Heart left ventricle (tissue), 13 donors: Measurements from ENCODE around the gene IVD.

Experiments used
- CTCF ChIP-seq, 12 donors: fragments of 200-600 bp; sonication (generic) in 4 of 12; IDR thresholded peaks; one replicate each; pipeline versions ENCODE4 v1.5.0 to v1.8.0; 2018 to 2022; ENCODE audit warnings: antibody characterized with exemption in 12 of 12, mild to moderate bottlenecking in 5 of 12
- POLR2A ChIP-seq, 2 donors: fragments of 450-650 bp; IDR thresholded peaks; one replicate each; pipeline ENCODE4 v1.6.1; 2017; ENCODE audit warnings: antibody characterized with exemption in 2 of 2, mild to moderate bottlenecking in 2 of 2, moderate library complexity in 2 of 2
- donor health status: ischemic (EF 13 %, LVEDD 7.1; RV severe dilation, severe dysfunction).
- donor health status: DM: no; HTN: yes; CAD: no.
- donor health status: DM: no; HTN: no; CAD: no.
- donor health status: ischemic (EF 25% LVEDD 6.9; RV normal size, moderate dysfunction).
- donor health status: ischemic (EF 25% LVEDD 5.7; RV mildly dilated, moderate dysfunction).
- donor health status: ischemic (EF 35%, LVEDD 5.7; RV mildly dilated, moderate dysfunction).
- donor health status: nonischemic (EF 11% LVEDD 7.7; RV severe dilation, severe dysfunction).
- donor health status: DM: yes; HTN: yes; CAD: no.
- donor health status: PGD.
- donor health status: ischemic (EF 29% LVEDD 5.4; RV normal size, mild dysfunction).
- donor health status: nonischemic (EF 23%, LVEDD 6.1; RV moderate dilation, normal function).

GRCh38 chr15:40407330-40407990 lies 1.9 kb downstream of the IVD start:
- TF ChIP-seq CTCF (IDR thresholded peaks at IDR 0.05) = no peak
- TF ChIP-seq POLR2A (IDR thresholded peaks at IDR 0.05) = no peak
